HCT116 (cell line): ENCODE measurements around the gene ZER1. TPM values are rescaled to one million over a fixed set of nuclear protein-coding genes. Genes with fewer than 3 reads are reported as not detected.

ENCODE experiments used
- ATAC-seq: fragments of 200-7000 bp; cut with Tn5 transposase; 2 replicates; pipeline ENCODE4 v1.9.1; 2020; ENCODE audit warnings: mild to moderate bottlenecking, moderate library complexity
- BruUV-seq: library from RNA; stranded (reverse); fragments of 400-500 nt; replicated peaks from 2 replicates; lab custom pipeline; 2021; lab: Mats Ljungman, UMichigan
- CTCF ChIA-PET: fragments of 300-600 bp; sonication (Branson Sonifier 250); formaldehyde crosslinking; loops from one replicate; lab custom pipeline; 2021; ENCODE audit warnings: antibody characterized with exemption; lab: Charles Lee
- POLR2A ChIA-PET: fragments of 300-600, 350-600 bp; sonication (Branson Sonifier 250); formaldehyde crosslinking; loops from one replicate; lab custom pipeline; 2021; ENCODE audit warnings: antibody characterized with exemption; lab: Charles Lee
- RAD21 ChIA-PET, 2 experiments: fragments of 300-600 bp; sonication (Branson Sonifier 250); formaldehyde crosslinking; loops; one replicate each; lab custom pipeline; 2023; ENCODE audit warnings: low total read pairs in 2 of 2; ENCODE audit not compliant: uncharacterized antibody in 2 of 2, unreplicated experiment in 2 of 2, low non-redundant PET in 1 of 2; lab: Charles Lee
- DNase-seq: peaks from one replicate; pipeline ENCODE4 v3.0.0-alpha.2; 2010; ENCODE audit warnings: low read depth, low spot score
- H2AFZ ChIP-seq: fragments of 200-600 bp; shearing (Covaris generic), sonication (generic); 2 replicates; pipeline ENCODE4 v1.6.1; 2017; ENCODE audit warnings: low read depth, mixed run types, mixed read lengths, antibody characterized with exemption, low read length; ENCODE audit not compliant: poor library complexity, severe bottlenecking
- H3K27ac ChIP-seq: 2 replicates; pipeline ENCODE4 v1.5.1; 2012; ENCODE audit warnings: low read depth, low read length
- H3K27me3 ChIP-seq: fragments of 200-600 bp; sonication (generic); 2 replicates; pipeline ENCODE4 v1.6.1; 2016; ENCODE audit warnings: mixed run types, low read length, mixed read lengths; ENCODE audit not compliant: insufficient read depth
- H3K36me3 ChIP-seq, 2 experiments: fragments of 200-500 bp in 1 of 2; fragments of 200-600 bp in 1 of 2; sonication (Bioruptor generic) in 1 of 2; sonication (generic) in 1 of 2; 2 replicates each; pipeline versions ENCODE4 v1.5.1 to v1.6.1; 2014 to 2016; ENCODE audit warnings: low read length in 2 of 2, inconsistent platforms in 1 of 2, mixed read lengths in 1 of 2, mixed run types in 1 of 2; ENCODE audit not compliant: insufficient read depth in 2 of 2, control insufficient read depth in 1 of 2
- H3K4me1 ChIP-seq, 2 experiments: fragments of 200-600 bp in 1 of 2; sonication (generic) in 1 of 2; 2 replicates each; pipeline versions ENCODE4 v1.5.1 to v1.6.1; 2012 to 2017; ENCODE audit warnings: low read length in 2 of 2, inconsistent platforms in 1 of 2, mild to moderate bottlenecking in 1 of 2, mixed read lengths in 1 of 2, mixed run types in 1 of 2, moderate library complexity in 1 of 2; ENCODE audit not compliant: insufficient read depth in 2 of 2, control insufficient read depth in 1 of 2
- H3K4me2 ChIP-seq: fragments of 200-600 bp; sonication (generic); 2 replicates; pipeline ENCODE4 v1.6.1; 2017; ENCODE audit warnings: mixed run types, low read length, mixed read lengths
- H3K4me3 ChIP-seq, 2 experiments: fragments of 200-600 bp in 1 of 2; sonication (generic) in 1 of 2; replicated peaks in 1 of 2; 2 replicates each; pipeline ENCODE4 v1.5.1; 2011 to 2016; ENCODE audit warnings: low read length in 2 of 2, control low read depth in 1 of 2, low read depth in 1 of 2, mild to moderate bottlenecking in 1 of 2, mixed read lengths in 1 of 2, mixed run types in 1 of 2
- H3K79me2 ChIP-seq: fragments of 200-600 bp; sonication (generic); 2 replicates; pipeline ENCODE4 v1.6.1; 2017; ENCODE audit warnings: mild to moderate bottlenecking, mixed run types, low read length, moderate library complexity, mixed read lengths; ENCODE audit not compliant: insufficient read depth
- H3K9ac ChIP-seq: fragments of 200-600 bp; sonication (generic); 2 replicates; pipeline ENCODE4 v1.6.1; 2016; ENCODE audit warnings: low read length, mixed read lengths
- H3K9me2 ChIP-seq: fragments of 200-600 bp; sonication (generic), shearing (Covaris generic); 2 replicates; pipeline ENCODE4 v1.6.1; 2017; ENCODE audit warnings: mixed run types, mild to moderate bottlenecking, moderate library complexity; ENCODE audit not compliant: insufficient read depth
- H3K9me3 ChIP-seq, 2 experiments: fragments of 200-500 bp in 1 of 2; fragments of 200-600 bp in 1 of 2; sonication (Bioruptor generic) in 1 of 2; sonication (generic) in 1 of 2; 2 replicates each; pipeline ENCODE4 v1.6.1; 2014 to 2017; ENCODE audit warnings: low read length in 2 of 2, mixed read lengths in 2 of 2, inconsistent platforms in 1 of 2, low read depth in 1 of 2, mild to moderate bottlenecking in 1 of 2, mixed run types in 1 of 2, moderate library complexity in 1 of 2; ENCODE audit not compliant: control insufficient read depth in 1 of 2, insufficient read depth in 1 of 2
- H4K20me1 ChIP-seq: fragments of 200-600 bp; sonication (generic), shearing (Covaris generic); 2 replicates; pipeline ENCODE4 v1.6.1; 2017; ENCODE audit warnings: mixed run types, mild to moderate bottlenecking, moderate library complexity; ENCODE audit not compliant: insufficient read depth
- ATF3 ChIP-seq: IDR thresholded peaks from 2 replicates; pipeline ENCODE4 v1.6.1; 2012
- CBX3 ChIP-seq: IDR thresholded peaks from 2 replicates; pipeline ENCODE4 v1.6.1; 2012; ENCODE audit warnings: low read depth
- EZH2 ChIP-seq: fragments of 200-600 bp; sonication (generic); IDR thresholded peaks from 2 replicates; pipeline ENCODE4 v1.6.1; 2017; ENCODE audit warnings: antibody characterized with exemption, mixed run types
- JUND ChIP-seq: IDR thresholded peaks from 2 replicates; pipeline ENCODE4 v1.6.1; 2012
- POLR2AphosphoS5 ChIP-seq: IDR thresholded peaks from 2 replicates; pipeline ENCODE4 v1.6.1; 2011; ENCODE audit warnings: mild to moderate bottlenecking, low read depth, low read length, moderate library complexity
- RAD21 ChIP-seq: IDR thresholded peaks from 2 replicates; pipeline ENCODE4 v1.6.1; 2012; ENCODE audit warnings: low read depth, mild to moderate bottlenecking
- REST ChIP-seq: IDR thresholded peaks from 2 replicates; pipeline ENCODE4 v1.6.1; 2012; ENCODE audit warnings: low read depth
- SP1 ChIP-seq: IDR thresholded peaks from 2 replicates; pipeline ENCODE4 v1.6.1; 2012; ENCODE audit warnings: low read depth
- ZFX ChIP-seq: fragments of 450-650 bp; IDR thresholded peaks from 2 replicates; pipeline ENCODE4 v1.6.1; 2017
- intact Hi-C: fragments of 100-400 bp; cut with micrococcal nuclease; formaldehyde crosslinking; loops from 2 replicates; pipeline ENCODE4 v1.10.0; 2022
- total RNA-seq: library from RNA; stranded (reverse); gene quantifications from one replicate; pipeline ENCODE4 v1.2.1, GENCODE V29; 2021; ENCODE audit not compliant: unreplicated experiment
- TF ChIP-seq, protein P1 (sequence below), 3 experiments: fragments of 200-600 bp in 1 of 3; sonication (generic) in 1 of 3; IDR thresholded peaks in 2 of 3; conservative IDR thresholded peaks in 1 of 3; 2 replicates each; pipeline ENCODE4 v1.5.1; 2012 to 2017; ENCODE audit warnings: low read depth in 2 of 3, low read length in 2 of 3, antibody characterized with exemption in 1 of 3, borderline replicate concordance in 1 of 3, control low read depth in 1 of 3, mild to moderate bottlenecking in 1 of 3, mixed read lengths in 1 of 3, mixed run types in 1 of 3, moderate library complexity in 1 of 3; ENCODE audit not compliant: insufficient read depth in 1 of 3
- TF ChIP-seq, protein P2 (sequence below): IDR thresholded peaks from 2 replicates; pipeline ENCODE4 v1.6.1; 2011; ENCODE audit warnings: mild to moderate bottlenecking, low read length, moderate library complexity; ENCODE audit not compliant: insufficient replicate concordance; ENCODE audit errors: extremely low read depth

ZER1 gene
- total RNA-seq, 1 experiment from 2014 or later: 18.0 TPM

DNA sequence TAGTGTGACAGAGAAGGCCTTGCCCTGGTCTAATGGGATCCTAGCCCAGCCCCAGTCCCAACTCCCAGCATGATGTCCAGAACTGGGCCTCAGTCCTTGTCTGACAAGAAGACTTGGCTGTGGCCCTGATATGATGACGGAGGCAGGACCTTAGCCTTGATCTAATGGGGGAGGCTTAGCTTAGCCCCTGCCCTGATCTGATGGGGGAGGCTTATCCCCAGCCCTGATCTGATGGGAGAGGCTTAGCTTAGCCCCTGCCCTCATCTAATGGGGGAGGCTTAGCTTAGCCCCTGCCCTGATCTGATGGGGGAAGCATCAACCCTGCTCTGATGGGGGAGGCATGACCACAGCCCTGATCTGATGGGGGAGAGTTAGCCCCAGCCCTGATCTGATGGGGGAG, 65.7 kb downstream of the ZER1 start:
- Histone ChIP-seq H3K4me1 (peaks cover 9 to 23% of the 10 kb centered on the region in 2 experiments), H4K20me1 (no peaks in the 10 kb centered on the region), H3K36me3 (peaks cover 4 to 17% of the 10 kb centered on the region in 2 experiments; a peak in 2 of 4 replicates), H3K27ac (no peak overlapping the region), H3K4me3 (no peak overlapping the region), H3K9me2 (no peaks in the 10 kb centered on the region), H3K9me3 (no peaks in the 10 kb centered on the region), H3K27me3 (no peaks in the 10 kb centered on the region), H3K9ac (no peak overlapping the region), H2AFZ (no peak overlapping the region), H3K4me2 (no peak overlapping the region), H3K79me2 (peaks cover 25% of the 10 kb centered on the region)
- intact Hi-C loops: no loop called here
- no peak for DNase-seq
- ChIA-PET POLR2A (no interaction called here), CTCF (no interaction called here), RAD21 (no interaction called here)
- ATAC-seq: no peak
- no TSS peak for BruUV-seq
- TF ChIP-seq RAD21: no peak
- TF ChIP-seq SP1: no peak
- no peak for TF ChIP-seq REST
- TF ChIP-seq, protein P1, sequence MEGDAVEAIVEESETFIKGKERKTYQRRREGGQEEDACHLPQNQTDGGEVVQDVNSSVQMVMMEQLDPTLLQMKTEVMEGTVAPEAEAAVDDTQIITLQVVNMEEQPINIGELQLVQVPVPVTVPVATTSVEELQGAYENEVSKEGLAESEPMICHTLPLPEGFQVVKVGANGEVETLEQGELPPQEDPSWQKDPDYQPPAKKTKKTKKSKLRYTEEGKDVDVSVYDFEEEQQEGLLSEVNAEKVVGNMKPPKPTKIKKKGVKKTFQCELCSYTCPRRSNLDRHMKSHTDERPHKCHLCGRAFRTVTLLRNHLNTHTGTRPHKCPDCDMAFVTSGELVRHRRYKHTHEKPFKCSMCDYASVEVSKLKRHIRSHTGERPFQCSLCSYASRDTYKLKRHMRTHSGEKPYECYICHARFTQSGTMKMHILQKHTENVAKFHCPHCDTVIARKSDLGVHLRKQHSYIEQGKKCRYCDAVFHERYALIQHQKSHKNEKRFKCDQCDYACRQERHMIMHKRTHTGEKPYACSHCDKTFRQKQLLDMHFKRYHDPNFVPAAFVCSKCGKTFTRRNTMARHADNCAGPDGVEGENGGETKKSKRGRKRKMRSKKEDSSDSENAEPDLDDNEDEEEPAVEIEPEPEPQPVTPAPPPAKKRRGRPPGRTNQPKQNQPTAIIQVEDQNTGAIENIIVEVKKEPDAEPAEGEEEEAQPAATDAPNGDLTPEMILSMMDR (IDR thresholded peaks at IDR 0.05 in 2 of 3, conservative IDR thresholded peaks at IDR 0.05 in 1 of 3; ENCODE audit: borderline replicate concordance in 1 of 3, insufficient read depth in 1 of 3, low read depth in 2 of 3, low read length in 2 of 3): no peak
- no peak for TF ChIP-seq ATF3
- TF ChIP-seq CBX3: no peak
- TF ChIP-seq EZH2: no peak
- TF ChIP-seq, protein P2, sequence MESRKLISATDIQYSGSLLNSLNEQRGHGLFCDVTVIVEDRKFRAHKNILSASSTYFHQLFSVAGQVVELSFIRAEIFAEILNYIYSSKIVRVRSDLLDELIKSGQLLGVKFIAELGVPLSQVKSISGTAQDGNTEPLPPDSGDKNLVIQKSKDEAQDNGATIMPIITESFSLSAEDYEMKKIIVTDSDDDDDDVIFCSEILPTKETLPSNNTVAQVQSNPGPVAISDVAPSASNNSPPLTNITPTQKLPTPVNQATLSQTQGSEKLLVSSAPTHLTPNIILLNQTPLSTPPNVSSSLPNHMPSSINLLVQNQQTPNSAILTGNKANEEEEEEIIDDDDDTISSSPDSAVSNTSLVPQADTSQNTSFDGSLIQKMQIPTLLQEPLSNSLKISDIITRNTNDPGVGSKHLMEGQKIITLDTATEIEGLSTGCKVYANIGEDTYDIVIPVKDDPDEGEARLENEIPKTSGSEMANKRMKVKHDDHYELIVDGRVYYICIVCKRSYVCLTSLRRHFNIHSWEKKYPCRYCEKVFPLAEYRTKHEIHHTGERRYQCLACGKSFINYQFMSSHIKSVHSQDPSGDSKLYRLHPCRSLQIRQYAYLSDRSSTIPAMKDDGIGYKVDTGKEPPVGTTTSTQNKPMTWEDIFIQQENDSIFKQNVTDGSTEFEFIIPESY: no peak
- TF ChIP-seq JUND: no peak
- no peak for TF ChIP-seq POLR2AphosphoS5
- no peak for TF ChIP-seq ZFX
